HG03342 (cell line): ENCODE results near the gene GTF2A1.

ENCODE experiments used
- ATAC-seq: cut with Tn5 transposase; IDR thresholded peaks from one replicate; pipeline ENCODE4 v1.9.1; 2021; ENCODE audit warnings: mild to moderate bottlenecking, moderate library complexity; ENCODE audit not compliant: unreplicated experiment

GTF2A1 gene

GRCh38 chr14:81141426-81141825, 79.3 kb downstream of the GTF2A1 start:
- no peak for ATAC-seq

DNA sequence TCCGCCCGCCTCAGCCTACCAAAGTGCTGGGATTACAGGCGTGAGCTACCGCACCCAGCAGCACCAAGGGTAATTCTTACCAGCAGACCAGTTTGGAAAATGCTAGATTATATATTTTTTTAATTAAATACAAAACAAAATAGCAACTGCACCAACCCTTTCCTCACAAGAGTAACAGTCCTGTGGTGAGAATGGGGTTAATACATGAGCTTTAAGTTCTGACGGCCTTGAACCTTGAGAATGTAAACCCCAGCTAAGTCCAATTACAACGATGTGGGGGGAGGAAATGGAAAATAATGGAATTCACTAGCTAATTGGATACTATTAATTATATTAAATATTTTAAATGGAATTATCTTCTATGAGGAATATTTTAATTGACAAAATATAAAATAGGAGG, 82.3 kb downstream of the GTF2A1 start:
- no peak for ATAC-seq

DNA sequence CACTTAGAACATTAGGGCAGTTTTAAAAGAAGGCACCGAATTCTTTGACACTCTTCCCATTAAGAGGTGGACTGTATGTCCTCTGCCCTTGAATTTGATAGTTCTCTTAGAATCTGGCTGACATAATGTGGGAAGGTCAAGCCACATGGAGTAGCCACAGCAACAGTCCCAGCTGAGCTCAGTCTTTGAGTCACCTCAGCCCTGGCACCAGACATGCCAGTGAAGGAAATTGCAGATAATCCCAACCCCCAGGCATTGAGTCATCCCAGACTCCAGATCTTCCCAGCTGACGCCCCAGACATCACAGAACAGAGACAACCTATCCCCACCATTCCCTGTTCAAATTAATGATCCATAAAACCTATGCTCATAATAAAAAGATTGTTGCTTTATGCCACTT, 83.4 kb downstream of the GTF2A1 start:
- ATAC-seq: no peak

DNA sequence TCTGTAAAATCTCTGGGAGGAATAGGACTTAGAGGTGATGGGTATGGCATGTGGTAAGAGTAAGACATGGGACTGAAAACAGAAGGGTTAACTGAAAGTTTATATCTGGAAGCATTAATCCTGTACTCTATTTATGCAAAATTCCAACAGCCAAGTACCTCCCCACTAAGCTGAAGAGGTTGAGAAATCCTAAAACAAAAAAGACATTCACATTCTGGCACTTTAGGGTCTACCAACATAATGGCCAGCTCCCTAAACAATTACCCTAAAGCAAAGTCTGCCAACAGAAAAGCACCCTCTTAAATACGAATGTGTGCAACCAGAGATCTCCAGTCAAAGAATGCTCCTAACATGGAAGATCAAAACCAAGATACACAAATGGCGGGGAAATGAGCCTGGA, 87.4 kb downstream of the GTF2A1 start:
- no peak for ATAC-seq

DNA sequence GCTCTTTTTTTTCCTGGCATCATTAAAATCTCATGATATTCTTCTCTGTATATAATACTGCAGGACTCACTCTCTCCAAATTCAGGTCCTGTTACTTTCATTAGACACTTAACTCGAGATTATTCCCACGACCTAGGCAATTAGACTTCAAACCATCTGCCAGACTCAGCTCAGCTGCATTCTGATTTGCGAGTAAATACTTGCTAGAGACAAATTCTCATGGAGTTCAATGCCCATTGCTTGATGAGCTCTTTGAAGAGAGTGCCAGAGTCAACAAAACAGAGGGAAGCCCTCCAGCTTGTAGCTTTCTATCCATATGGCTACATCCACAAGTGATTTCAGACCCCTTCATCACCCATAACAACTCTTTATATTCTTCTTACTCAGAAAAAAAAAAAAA, 88.3 kb downstream of the GTF2A1 start:
- no peak for ATAC-seq

GRCh38 chr14:81129242-81129641, 91.5 kb downstream of the GTF2A1 start:
- ATAC-seq: no peak

- ATAC-seq: no peak
Observed at GRCh38 chr14:81127785-81128184, 93.0 kb downstream of the GTF2A1 start.

- no peak for ATAC-seq
Observed at GRCh38 chr14:81125536-81125935, 95.2 kb downstream of the GTF2A1 start.
